NCI-H69 (cell line): Measurements from ENCODE around the gene SOX6.
"Not testable (repeated sequence)": the region's sequence is repeated elsewhere in the genome, so short reads cannot be mapped to it uniquely, and the experiment has no call there.

Source experiments
- DNase-seq: peaks from one replicate; lab custom pipeline; 2025; lab: John Stamatoyannopoulos, UW

SOX6 gene

GRCh38 chr11:16036218-16036617, 320.1 kb downstream of the SOX6 start:
- no peak for DNase-seq

GRCh38 chr11:16034074-16034473, 322.3 kb downstream of the SOX6 start:
- DNase-seq, result no peak

GRCh38 chr11:16032974-16033373, 323.4 kb downstream of the SOX6 start:
- DNase-seq, result no peak

- no peak for DNase-seq
Measured at GRCh38 chr11:16031210-16031609, 325.1 kb downstream of the SOX6 start.

- DNase-seq, result no peak
Measured at GRCh38 chr11:16030664-16031063, 325.7 kb downstream of the SOX6 start.

- DNase-seq, result not testable (repeated sequence)
Measured at GRCh38 chr11:16029151-16029550, 327.2 kb downstream of the SOX6 start.

- no peak for DNase-seq
Measured at GRCh38 chr11:16028419-16028818, 327.9 kb downstream of the SOX6 start.

- DNase-seq, result peak; percentile 49
Measured at GRCh38 chr11:16027621-16028020, 328.7 kb downstream of the SOX6 start.

- peak; percentile 89 for DNase-seq
Measured at GRCh38 chr11:16026849-16027248, 329.5 kb downstream of the SOX6 start.

- DNase-seq, result no peak
Measured at GRCh38 chr11:16018931-16019330, 337.4 kb downstream of the SOX6 start.

- DNase-seq, result no peak
Measured at GRCh38 chr11:16016468-16016829, 339.9 kb downstream of the SOX6 start.

- no peak for DNase-seq
Measured at GRCh38 chr11:16015741-16016467, 340.4 kb downstream of the SOX6 start.

- DNase-seq, result peak; percentile 27
Measured at GRCh38 chr11:16013649-16014275, 342.6 kb downstream of the SOX6 start.

- no peak for DNase-seq
Measured at GRCh38 chr11:16013242-16013641, 343.1 kb downstream of the SOX6 start.

GRCh38 chr11:16012125-16012751, 344.1 kb downstream of the SOX6 start:
- no peak for DNase-seq

GRCh38 chr11:16011396-16011795, 344.9 kb downstream of the SOX6 start:
- peak; percentile 9 for DNase-seq

GRCh38 chr11:16009021-16009420, 347.3 kb downstream of the SOX6 start:
- no peak for DNase-seq

GRCh38 chr11:16007514-16007913, 348.8 kb downstream of the SOX6 start:
- DNase-seq, result no peak

- DNase-seq, result peak; percentile 23
Measured at GRCh38 chr11:16002942-16003341, 353.4 kb downstream of the SOX6 start.

- peak; percentile 99 for DNase-seq
Measured at GRCh38 chr11:16001899-16002426, 354.4 kb downstream of the SOX6 start.

GRCh38 chr11:16001044-16001568, 355.2 kb downstream of the SOX6 start:
- peak; percentile 79 for DNase-seq

GRCh38 chr11:16000065-16000464, 356.3 kb downstream of the SOX6 start:
- no peak for DNase-seq

- peak; percentile 80 for DNase-seq
Measured at GRCh38 chr11:15993345-15993744, 363.0 kb downstream of the SOX6 start.
